NCI-H446 treated with DMSO at 0.1 percent for 48 hours (cell line): ENCODE results near the gene ALG13.
"Not testable (repeated sequence)": the region's sequence is repeated elsewhere in the genome, so short reads cannot be mapped to it uniquely, and the experiment has no call there.

ENCODE experiments used
- DNase-seq: peaks from one replicate; lab custom pipeline; 2025; lab: John Stamatoyannopoulos, UW

The ALG13 gene

DNA sequence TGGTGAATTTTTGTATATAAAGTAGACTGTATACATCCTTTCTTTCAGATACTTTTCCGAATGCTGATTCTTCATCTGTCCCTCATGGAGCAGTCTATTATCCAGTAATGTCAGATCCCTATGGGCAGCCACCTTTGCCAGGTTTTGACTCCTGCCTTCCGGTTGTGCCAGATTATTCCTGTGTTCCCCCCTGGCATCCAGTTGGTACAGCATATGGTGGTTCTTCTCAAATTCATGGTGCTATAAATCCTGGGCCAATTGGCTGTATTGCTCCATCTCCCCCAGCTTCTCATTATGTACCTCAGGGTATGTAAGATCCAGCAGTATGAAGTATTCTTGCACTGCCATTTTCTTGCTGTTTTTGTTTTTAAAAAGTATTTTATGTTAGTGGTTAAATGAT lies 78.7 kb downstream of the ALG13 start:
- peak; percentile 26 for DNase-seq

DNA sequence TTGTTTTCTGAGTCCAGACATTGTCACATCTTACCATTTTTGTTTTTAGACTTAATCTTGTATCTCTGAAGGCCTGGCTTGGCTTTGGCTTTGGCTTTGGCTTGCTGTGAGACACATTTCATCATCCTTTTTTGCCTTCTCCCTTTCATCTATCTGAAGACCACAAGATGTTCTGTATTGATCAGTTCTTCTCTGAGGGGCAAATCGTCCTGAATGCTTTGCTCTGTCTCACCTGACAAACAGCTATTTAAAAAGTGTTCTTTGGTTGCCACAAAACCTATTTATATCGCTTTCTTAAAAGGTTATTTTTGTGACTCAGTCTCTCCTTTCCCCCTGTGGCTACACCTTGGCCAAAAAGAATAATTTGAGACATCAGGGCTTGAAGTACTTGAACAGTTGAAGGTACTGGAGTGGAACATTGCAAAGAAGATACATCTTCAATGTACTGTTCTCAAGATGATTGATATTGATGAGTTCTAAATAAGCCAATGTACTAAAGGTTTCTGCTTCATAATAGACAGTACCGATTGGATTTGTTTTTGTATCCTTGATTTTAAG lies 80.7 kb downstream of the ALG13 start:
- DNase-seq, result no peak

DNA sequence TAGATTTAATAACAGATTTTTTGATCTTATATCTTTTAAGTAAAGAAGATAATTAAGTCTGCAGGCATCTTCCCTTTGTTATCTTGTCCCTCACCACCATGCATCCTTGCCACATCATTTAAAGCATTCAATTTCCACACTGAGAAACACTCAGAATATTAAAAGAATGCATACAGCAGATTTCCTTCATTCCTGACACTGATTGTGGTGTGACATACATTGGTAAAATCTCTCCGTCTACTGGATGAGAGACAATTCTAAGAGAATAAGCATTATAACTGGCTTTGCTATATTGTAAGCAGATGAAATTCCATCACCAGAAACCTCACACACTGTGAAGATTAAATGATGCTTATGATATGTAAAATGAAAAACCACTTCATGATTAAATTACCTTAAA lies 97.6 kb downstream of the ALG13 start:
- DNase-seq, result no peak

DNA sequence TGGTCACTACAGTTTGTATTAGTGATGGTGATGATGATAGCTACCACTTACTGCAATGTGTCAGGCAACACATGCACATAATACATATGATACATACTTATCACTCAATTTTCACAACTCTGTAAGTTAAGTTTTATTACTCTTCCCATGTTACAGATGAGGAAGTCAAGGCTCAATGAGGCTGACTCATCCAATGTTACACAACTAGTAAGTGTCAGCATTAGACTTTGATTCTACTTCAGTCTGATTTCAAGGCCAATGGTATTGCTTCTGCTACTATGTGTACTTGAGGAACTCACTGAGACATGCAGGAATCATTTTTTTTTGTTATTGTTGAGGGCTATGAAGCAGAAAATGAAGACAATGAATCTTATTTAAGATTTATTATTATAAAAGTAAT lies 98.6 kb downstream of the ALG13 start:
- DNase-seq, result no peak

DNA sequence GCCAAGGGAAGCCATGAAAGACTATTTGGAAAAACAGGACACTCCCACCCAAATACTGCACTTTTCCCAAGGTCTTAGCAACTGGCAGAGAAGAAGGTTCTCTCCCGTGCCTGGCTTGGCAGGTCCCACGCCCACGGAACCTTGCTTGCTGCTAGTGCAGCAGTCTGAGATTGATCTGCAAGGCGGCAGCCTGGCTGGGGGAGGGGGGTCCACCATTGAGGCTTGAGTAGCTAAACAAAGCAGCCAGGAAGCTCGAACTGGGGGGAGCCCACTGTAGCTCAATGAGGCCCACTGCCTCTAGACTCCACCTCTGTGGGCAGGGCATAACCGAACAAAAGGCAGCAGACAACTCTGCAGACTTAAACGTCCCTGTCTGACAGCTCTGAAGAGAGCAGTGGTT lies 103.7 kb downstream of the ALG13 start:
- no peak for DNase-seq

DNA sequence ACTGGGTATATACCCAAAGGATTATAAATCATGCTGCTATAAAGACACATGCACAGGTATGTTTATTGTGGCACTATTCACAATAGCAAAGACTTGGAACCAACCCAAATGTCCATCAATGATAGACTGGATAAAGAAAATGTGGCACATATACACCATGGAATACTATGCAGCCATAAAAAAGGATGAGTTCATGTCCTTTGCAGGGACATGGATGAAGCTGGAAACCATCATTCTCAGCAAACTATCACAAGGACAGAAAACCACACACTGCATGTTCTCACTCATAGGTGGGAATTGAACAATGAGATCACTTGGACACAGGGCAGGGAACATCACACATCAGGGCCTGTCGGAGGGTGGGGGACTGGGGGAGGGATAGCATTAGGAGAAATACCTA lies 109.1 kb downstream of the ALG13 start:
- DNase-seq, result not testable (repeated sequence)
